Activated effector memory CD4-positive, alpha-beta T cell treated with Interleukin-2 at 50 U/mL for 16 hours (primary cell): ENCODE data around the gene GIMAP8.

Source experiments
- DNase-seq: peaks from one replicate; pipeline ENCODE4 v3.0.0-alpha.2; 2020

GIMAP8 gene

GRCh38 chr7:150450491-150451001 lies at the start of gene GIMAP8:
Gene GIMAP8, plus strand, starts transcription at chr7:150450630. Its CDS starts 16,069 bp downstream, at chr7:150466699.
- DNase-seq = peak; percentile 64

- DNase-seq = no peak
These were observed 49.5 kb upstream of the GIMAP8 start for GRCh38 chr7:150400788-150401423.

- no peak for DNase-seq
These were observed 49.0 kb upstream of the GIMAP8 start for GRCh38 chr7:150401424-150401790.

GRCh38 chr7:150401861-150402631 lies 48.4 kb upstream of the GIMAP8 start:
- no peak for DNase-seq

- no peak for DNase-seq
These were observed 47.6 kb upstream of the GIMAP8 start for GRCh38 chr7:150402671-150403321.

- DNase-seq = no peak
These were observed 46.9 kb upstream of the GIMAP8 start for GRCh38 chr7:150403376-150404171.

- DNase-seq = no peak
These were observed 46.1 kb upstream of the GIMAP8 start for GRCh38 chr7:150404172-150404804.

- peak; percentile 72 for DNase-seq
These were observed 45.4 kb upstream of the GIMAP8 start for GRCh38 chr7:150404805-150405583.

- DNase-seq = peak; percentile 44
These were observed 44.7 kb upstream of the GIMAP8 start for GRCh38 chr7:150405584-150406311.

GRCh38 chr7:150406312-150406566 lies 44.2 kb upstream of the GIMAP8 start:
- no peak for DNase-seq

- no peak for DNase-seq
These were observed 43.6 kb upstream of the GIMAP8 start for GRCh38 chr7:150406567-150407421.

GRCh38 chr7:150407588-150408392 lies 42.6 kb upstream of the GIMAP8 start:
- no peak for DNase-seq

- no peak for DNase-seq
These were observed 41.8 kb upstream of the GIMAP8 start for GRCh38 chr7:150408393-150409299.

- no peak for DNase-seq
These were observed 41.0 kb upstream of the GIMAP8 start for GRCh38 chr7:150409300-150410030.

- DNase-seq = no peak
These were observed 40.3 kb upstream of the GIMAP8 start for GRCh38 chr7:150410131-150410530.

- no peak for DNase-seq
These were observed 39.6 kb upstream of the GIMAP8 start for GRCh38 chr7:150410680-150411346.

- no peak for DNase-seq
These were observed 38.8 kb upstream of the GIMAP8 start for GRCh38 chr7:150411606-150412005.
